HepG2 (cell line): Measurements from ENCODE around the gene PHC1. TPM values are rescaled to one million over a fixed set of nuclear protein-coding genes. Genes with fewer than 3 reads are reported as not detected.

Source experiments
- ATAC-seq: fragments of 200-7000 bp; cut with Tn5 transposase; 3 replicates; pipeline ENCODE4 v1.9.1; 2020; ENCODE audit warnings: mild to moderate bottlenecking, moderate library complexity
- BruUV-seq: library from RNA; stranded (reverse); fragments of 400-500 nt; replicated peaks from 2 replicates; lab custom pipeline; 2021; lab: Mats Ljungman, UMichigan
- CTCF ChIA-PET: fragments of 300-600 bp; formaldehyde crosslinking; extraction: SDS; loops from one replicate; lab custom pipeline; 2021; ENCODE audit warnings: low total read pairs, inconsistent platforms, low intra/inter-chr PET ratio; lab: Yijun Ruan, JAX
- POLR2A ChIA-PET: fragments of 350-600 bp; sonication (Branson Sonifier 250); formaldehyde crosslinking; loops from one replicate; lab custom pipeline; 2020; ENCODE audit warnings: antibody characterized with exemption, inconsistent platforms; lab: Yijun Ruan, JAX
- DNase-seq: peaks from one replicate; pipeline ENCODE4 v3.0.0-alpha.2; 2015; ENCODE audit warnings: low spot score
- FAIRE-seq: peaks from 3 replicates; lab custom pipeline; 2011; peaks lifted over from hg19 to GRCh38; lab: Jason Lieb, UNC
- H2AFZ ChIP-seq: one replicate; pipeline ENCODE4 v1.6.1; 2011; ENCODE audit warnings: low read length, inconsistent platforms
- H3K27ac ChIP-seq: fragments of 300-600 bp; 3 replicates; pipeline ENCODE4 v1.8.0; 2011; ENCODE audit warnings: mixed run types, mild to moderate bottlenecking, mixed read lengths, low read length, inconsistent platforms; ENCODE audit not compliant: insufficient read depth; ENCODE audit errors: extremely low read length
- H3K27me3 ChIP-seq, 2 experiments: fragments of 200-600 bp in 1 of 2; 2 replicates in 1 of 2; 3 replicates in 1 of 2; pipeline versions ENCODE4 v1.6.0 to v1.8.0; 2011; ENCODE audit warnings: low read length in 2 of 2, mild to moderate bottlenecking in 2 of 2, moderate library complexity in 2 of 2, inconsistent platforms in 1 of 2; ENCODE audit not compliant: insufficient read depth in 2 of 2, control insufficient read depth in 1 of 2
- H3K36me3 ChIP-seq, 2 experiments: fragments of 200-600 bp in 1 of 2; replicated peaks in 1 of 2; 2 replicates in 1 of 2; 3 replicates in 1 of 2; pipeline versions ENCODE4 v1.5.1 to v1.8.0; 2011; ENCODE audit warnings: low read length in 2 of 2, inconsistent platforms in 1 of 2; ENCODE audit not compliant: insufficient read depth in 2 of 2, control insufficient read depth in 1 of 2
- H3K4me1 ChIP-seq: 2 replicates; pipeline ENCODE4 v1.5.1; 2012; ENCODE audit warnings: low read length, inconsistent platforms; ENCODE audit not compliant: insufficient read depth
- H3K4me2 ChIP-seq: 2 replicates; pipeline ENCODE4 v1.6.0; 2011; ENCODE audit warnings: low read depth, low read length, inconsistent platforms
- H3K4me3 ChIP-seq, 3 experiments: fragments of 200-600 bp in 1 of 3; sonication (generic), shearing (Covaris generic) in 1 of 3; replicated peaks in 1 of 3; 2 replicates each; pipeline ENCODE4 v1.5.1; 2011 to 2016; ENCODE audit warnings: low read length in 3 of 3, inconsistent platforms in 2 of 3, low read depth in 2 of 3, mild to moderate bottlenecking in 2 of 3, control low read depth in 1 of 3, mixed read lengths in 1 of 3; ENCODE audit not compliant: insufficient read depth in 1 of 3
- H3K79me2 ChIP-seq: one replicate; pipeline ENCODE4 v1.6.1; 2011; ENCODE audit warnings: low read length, inconsistent platforms; ENCODE audit not compliant: insufficient read depth
- H3K9ac ChIP-seq: 2 replicates; pipeline ENCODE4 v1.6.0; 2011; ENCODE audit warnings: mild to moderate bottlenecking, low read depth, low read length, inconsistent platforms; ENCODE audit not compliant: insufficient read depth
- H3K9me3 ChIP-seq: 2 replicates; pipeline ENCODE4 v1.5.1; 2012; ENCODE audit warnings: mild to moderate bottlenecking, low read length
- H4K20me1 ChIP-seq: 2 replicates; pipeline ENCODE4 v1.6.0; 2011; ENCODE audit warnings: inconsistent platforms, mild to moderate bottlenecking, low read length, moderate library complexity; ENCODE audit not compliant: insufficient read depth
- ELK4 ChIP-seq: sonication (generic); formaldehyde crosslinking; IDR thresholded peaks from 2 replicates; pipeline ENCODE4 v1.9.0; 2021; ENCODE audit warnings: missing genetic modification reagents, borderline replicate concordance
- IKZF5 ChIP-seq: IDR thresholded peaks from 2 replicates; pipeline ENCODE4 v1.6.1; 2018; ENCODE audit warnings: missing genetic modification reagents, mild to moderate bottlenecking, missing compliant biosample characterization
- NFYB ChIP-seq: sonication (generic); formaldehyde crosslinking; IDR thresholded peaks from 2 replicates; pipeline ENCODE4 v1.4.0; 2020; ENCODE audit warnings: missing genetic modification reagents
- PLRG1 ChIP-seq: fragments of 450-650 bp; conservative IDR thresholded peaks from 2 replicates; pipeline ENCODE4 v1.6.1; 2016
- POLR2AphosphoS5 ChIP-seq: IDR thresholded peaks from 2 replicates; pipeline ENCODE4 v1.6.1; 2012; ENCODE audit warnings: low read depth, low read length
- PRPF4 ChIP-seq: fragments of 200-400 bp; formaldehyde crosslinking; IDR thresholded peaks from 2 replicates; pipeline ENCODE4 v1.6.1; 2016; ENCODE audit warnings: low read length, low read depth; ENCODE audit not compliant: poor library complexity, severe bottlenecking
- ZIK1 ChIP-seq: sonication (generic); formaldehyde crosslinking; IDR thresholded peaks from 2 replicates; pipeline ENCODE4 v1.5.0; 2020; ENCODE audit warnings: mild to moderate bottlenecking, low read depth, missing genetic modification reagents, borderline replicate concordance
- ZNF138 ChIP-seq: sonication (generic); formaldehyde crosslinking; IDR thresholded peaks from 2 replicates; pipeline ENCODE4 v1.5.0; 2020; ENCODE audit warnings: mild to moderate bottlenecking, low read depth, missing genetic modification reagents
- ZNF17 ChIP-seq: sonication (generic); formaldehyde crosslinking; IDR thresholded peaks from 2 replicates; pipeline ENCODE4 v1.5.0; 2020; ENCODE audit warnings: mild to moderate bottlenecking, missing genetic modification reagents
- ZNF24 ChIP-seq: fragments of 450-650 bp; IDR thresholded peaks from 2 replicates; pipeline ENCODE4 v1.6.1; 2017; ENCODE audit warnings: antibody characterized with exemption, mild to moderate bottlenecking
- ZNF331 ChIP-seq: sonication (generic); formaldehyde crosslinking; IDR thresholded peaks from 2 replicates; pipeline ENCODE4 v1.4.0; 2020; ENCODE audit warnings: missing genetic modification reagents
- ZNF382 ChIP-seq: sonication (generic); formaldehyde crosslinking; IDR thresholded peaks from 2 replicates; pipeline ENCODE4 v1.5.0; 2020; ENCODE audit warnings: missing genetic modification reagents, mild to moderate bottlenecking, borderline replicate concordance
- ZNF570 ChIP-seq: sonication (generic); formaldehyde crosslinking; IDR thresholded peaks from 2 replicates; pipeline ENCODE4 v1.4.0; 2020; ENCODE audit warnings: mild to moderate bottlenecking, missing genetic modification reagents, borderline replicate concordance
- WGBS: methylation state at CpG from one replicate; pipeline ENCODE4 v1.1.6; 2017; ENCODE audit warnings: low lambda C conversion rate; 5-methylcytosine and 5-hydroxymethylcytosine counted together
- in situ Hi-C: cut with HindIII; loops from 2 replicates; pipeline ENCODE4 v1.10.0; 2017; ENCODE audit warnings: low pct_unique_long_range_greater_than_20kb; ENCODE audit not compliant: extremely low pct_ligation_motif_present
- intact Hi-C: fragments of 100-400 bp; cut with micrococcal nuclease; formaldehyde crosslinking; loops from one replicate; pipeline ENCODE4 v1.10.0; 2022; ENCODE audit not compliant: unreplicated experiment
- polyA plus RNA-seq, 8 experiments: library from polyadenylated mRNA; depleted of rRNA in 3 of 8; stranded (reverse) in 7 of 8; unstranded in 1 of 8; fragments of >200 nt; fragmentation: Illumina TruSeq in 4 of 8; extraction: Trizol in 4 of 8; gene quantifications; 2 replicates each; pipeline versions ENCODE4 v1.2.1 to v1.2.3, GENCODE V29; 2011 to 2016; ENCODE audit warnings: low read depth in 4 of 8, missing spikeins in 1 of 8, mixed read lengths in 1 of 8; ENCODE audit not compliant: insufficient read depth in 1 of 8
- total RNA-seq, 5 experiments: library from RNA; depleted of rRNA; stranded (reverse); fragments of >200 nt; fragmentation: Illumina TruSeq; extraction: Trizol; gene quantifications; 2 replicates each; pipeline ENCODE4 v1.2.3, GENCODE V29; 2016; ENCODE audit warnings: low read depth in 1 of 5
- TF ChIP-seq, protein P1 (sequence below): sonication (generic); formaldehyde crosslinking; IDR thresholded peaks from 2 replicates; pipeline ENCODE4 v1.8.1; 2022; ENCODE audit warnings: mild to moderate bottlenecking, missing genetic modification reagents
- TF ChIP-seq, protein P2 (sequence below): conservative IDR thresholded peaks from 2 replicates; pipeline ENCODE4 v1.6.1; 2018; ENCODE audit warnings: missing genetic modification reagents
- TF ChIP-seq, protein P3 (sequence below): sonication (generic); formaldehyde crosslinking; IDR thresholded peaks from 2 replicates; pipeline ENCODE4 v1.4.0; 2020; ENCODE audit warnings: mild to moderate bottlenecking, missing genetic modification reagents
- TF ChIP-seq, protein P4 (sequence below): sonication (generic); formaldehyde crosslinking; conservative IDR thresholded peaks from 2 replicates; pipeline ENCODE4 v1.4.0; 2020; ENCODE audit warnings: missing genetic modification reagents
- TF ChIP-seq, protein P5 (sequence below): sonication (generic); IDR thresholded peaks from 2 replicates; pipeline ENCODE4 v1.6.1; 2016; ENCODE audit warnings: low read depth, borderline replicate concordance

The PHC1 gene
- total and polyA plus RNA-seq, 2 of the 13 experiments (the other 11 are each of a cell fraction or from before 2014, with no cell fraction given) = 9.4 to 35.0 TPM

- no peak for DNase-seq
- 90% methylated on average over 4 of the region's 4 CpGs for WGBS
- TF ChIP-seq, protein P1, sequence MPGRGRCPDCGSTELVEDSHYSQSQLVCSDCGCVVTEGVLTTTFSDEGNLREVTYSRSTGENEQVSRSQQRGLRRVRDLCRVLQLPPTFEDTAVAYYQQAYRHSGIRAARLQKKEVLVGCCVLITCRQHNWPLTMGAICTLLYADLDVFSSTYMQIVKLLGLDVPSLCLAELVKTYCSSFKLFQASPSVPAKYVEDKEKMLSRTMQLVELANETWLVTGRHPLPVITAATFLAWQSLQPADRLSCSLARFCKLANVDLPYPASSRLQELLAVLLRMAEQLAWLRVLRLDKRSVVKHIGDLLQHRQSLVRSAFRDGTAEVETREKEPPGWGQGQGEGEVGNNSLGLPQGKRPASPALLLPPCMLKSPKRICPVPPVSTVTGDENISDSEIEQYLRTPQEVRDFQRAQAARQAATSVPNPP = no peak
- TF ChIP-seq ZNF17 (CRISPR knock-in tag) (no peak), PLRG1 (no peak), ZIK1 (CRISPR knock-in tag) (no peak), ZNF382 (no peak), IKZF5 (CRISPR knock-in tag) (no peak), NFYB (CRISPR knock-in tag) (no peak), ZNF24 (no peak), ZNF138 (CRISPR knock-in tag) (no peak), ZNF570 (CRISPR knock-in tag) (no peak), POLR2AphosphoS5 (no peak), ZNF331 (no peak), PRPF4 (no peak), ELK4 (CRISPR knock-in tag) (no peak)
- TF ChIP-seq, protein P2, sequence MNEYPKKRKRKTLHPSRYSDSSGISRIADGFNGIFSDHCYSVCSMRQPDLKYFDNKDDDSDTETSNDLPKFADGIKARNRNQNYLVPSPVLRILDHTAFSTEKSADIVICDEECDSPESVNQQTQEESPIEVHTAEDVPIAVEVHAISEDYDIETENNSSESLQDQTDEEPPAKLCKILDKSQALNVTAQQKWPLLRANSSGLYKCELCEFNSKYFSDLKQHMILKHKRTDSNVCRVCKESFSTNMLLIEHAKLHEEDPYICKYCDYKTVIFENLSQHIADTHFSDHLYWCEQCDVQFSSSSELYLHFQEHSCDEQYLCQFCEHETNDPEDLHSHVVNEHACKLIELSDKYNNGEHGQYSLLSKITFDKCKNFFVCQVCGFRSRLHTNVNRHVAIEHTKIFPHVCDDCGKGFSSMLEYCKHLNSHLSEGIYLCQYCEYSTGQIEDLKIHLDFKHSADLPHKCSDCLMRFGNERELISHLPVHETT = no peak
- TF ChIP-seq, protein P3, sequence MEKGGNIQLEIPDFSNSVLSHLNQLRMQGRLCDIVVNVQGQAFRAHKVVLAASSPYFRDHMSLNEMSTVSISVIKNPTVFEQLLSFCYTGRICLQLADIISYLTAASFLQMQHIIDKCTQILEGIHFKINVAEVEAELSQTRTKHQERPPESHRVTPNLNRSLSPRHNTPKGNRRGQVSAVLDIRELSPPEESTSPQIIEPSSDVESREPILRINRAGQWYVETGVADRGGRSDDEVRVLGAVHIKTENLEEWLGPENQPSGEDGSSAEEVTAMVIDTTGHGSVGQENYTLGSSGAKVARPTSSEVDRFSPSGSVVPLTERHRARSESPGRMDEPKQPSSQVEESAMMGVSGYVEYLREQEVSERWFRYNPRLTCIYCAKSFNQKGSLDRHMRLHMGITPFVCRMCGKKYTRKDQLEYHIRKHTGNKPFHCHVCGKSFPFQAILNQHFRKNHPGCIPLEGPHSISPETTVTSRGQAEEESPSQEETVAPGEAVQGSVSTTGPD (CRISPR knock-in tag) = no peak
- TF ChIP-seq, protein P4, sequence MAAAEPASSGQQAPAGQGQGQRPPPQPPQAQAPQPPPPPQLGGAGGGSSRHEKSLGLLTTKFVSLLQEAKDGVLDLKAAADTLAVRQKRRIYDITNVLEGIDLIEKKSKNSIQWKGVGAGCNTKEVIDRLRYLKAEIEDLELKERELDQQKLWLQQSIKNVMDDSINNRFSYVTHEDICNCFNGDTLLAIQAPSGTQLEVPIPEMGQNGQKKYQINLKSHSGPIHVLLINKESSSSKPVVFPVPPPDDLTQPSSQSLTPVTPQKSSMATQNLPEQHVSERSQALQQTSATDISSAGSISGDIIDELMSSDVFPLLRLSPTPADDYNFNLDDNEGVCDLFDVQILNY = no peak
- TF ChIP-seq, protein P5, sequence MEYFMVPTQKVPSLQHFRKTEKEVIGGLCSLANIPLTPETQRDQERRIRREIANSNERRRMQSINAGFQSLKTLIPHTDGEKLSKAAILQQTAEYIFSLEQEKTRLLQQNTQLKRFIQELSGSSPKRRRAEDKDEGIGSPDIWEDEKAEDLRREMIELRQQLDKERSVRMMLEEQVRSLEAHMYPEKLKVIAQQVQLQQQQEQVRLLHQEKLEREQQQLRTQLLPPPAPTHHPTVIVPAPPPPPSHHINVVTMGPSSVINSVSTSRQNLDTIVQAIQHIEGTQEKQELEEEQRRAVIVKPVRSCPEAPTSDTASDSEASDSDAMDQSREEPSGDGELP = no peak
These were observed 43.3 kb downstream of the PHC1 start for GRCh38 chr12:8957561-8957960.

More at GRCh38 chr12:8957561-8957960, 43.3 kb downstream of the PHC1 start:
- Histone ChIP-seq H3K9ac (no peak overlapping the region), H4K20me1 (no peaks in the 10 kb centered on the region), H3K4me1 (peaks cover 8% of the 10 kb centered on the region), H3K27me3 (no peaks in the 10 kb centered on the region), H3K9me3 (no peaks in the 10 kb centered on the region; the same call in 1 of the 2 replicates), H2AFZ (no peak overlapping the region), H3K79me2 (no peaks in the 10 kb centered on the region), H3K4me3 (no peak overlapping the region), H3K4me2 (no peak overlapping the region), H3K36me3 (no peaks in the 10 kb centered on the region), H3K27ac (no peak overlapping the region)
- intact Hi-C loops (no loop called here), in situ Hi-C loops (no loop called here)
- BruUV-seq = no TSS peak
- CTCF ChIA-PET = no interaction called here
- FAIRE-seq (no peak), ATAC-seq (no peak)
- POLR2A ChIA-PET = interaction anchor here (2.1 kb wide), 1 partner anchor 8 kb away, joined by 6 read pairs; the partner anchor contains the start of gene M6PR
